Glomerular endothelial cell (primary cell): Measurements from ENCODE around the gene GFM2. TPM values are rescaled to one million over a fixed set of nuclear protein-coding genes. Genes with fewer than 3 reads are reported as not detected.
A peak's percentile ranks its signal among the peaks of the same experiment; 100 is the strongest.
"Not testable (repeated sequence)": the region's sequence is repeated elsewhere in the genome, so short reads cannot be mapped to it uniquely, and the experiment has no call there.

Experiments
- DNase-seq: peaks from one replicate; pipeline ENCODE4 v3.0.0-alpha.2; 2011; ENCODE audit warnings: low read depth, low spot score; ENCODE audit errors: extremely low read depth
- total RNA-seq: library from RNA; depleted of rRNA; stranded (reverse); fragments of >200 nt; gene quantifications from 2 replicates; pipeline ENCODE4 v1.2.3, GENCODE V29; 2015

GFM2 gene, protein sequence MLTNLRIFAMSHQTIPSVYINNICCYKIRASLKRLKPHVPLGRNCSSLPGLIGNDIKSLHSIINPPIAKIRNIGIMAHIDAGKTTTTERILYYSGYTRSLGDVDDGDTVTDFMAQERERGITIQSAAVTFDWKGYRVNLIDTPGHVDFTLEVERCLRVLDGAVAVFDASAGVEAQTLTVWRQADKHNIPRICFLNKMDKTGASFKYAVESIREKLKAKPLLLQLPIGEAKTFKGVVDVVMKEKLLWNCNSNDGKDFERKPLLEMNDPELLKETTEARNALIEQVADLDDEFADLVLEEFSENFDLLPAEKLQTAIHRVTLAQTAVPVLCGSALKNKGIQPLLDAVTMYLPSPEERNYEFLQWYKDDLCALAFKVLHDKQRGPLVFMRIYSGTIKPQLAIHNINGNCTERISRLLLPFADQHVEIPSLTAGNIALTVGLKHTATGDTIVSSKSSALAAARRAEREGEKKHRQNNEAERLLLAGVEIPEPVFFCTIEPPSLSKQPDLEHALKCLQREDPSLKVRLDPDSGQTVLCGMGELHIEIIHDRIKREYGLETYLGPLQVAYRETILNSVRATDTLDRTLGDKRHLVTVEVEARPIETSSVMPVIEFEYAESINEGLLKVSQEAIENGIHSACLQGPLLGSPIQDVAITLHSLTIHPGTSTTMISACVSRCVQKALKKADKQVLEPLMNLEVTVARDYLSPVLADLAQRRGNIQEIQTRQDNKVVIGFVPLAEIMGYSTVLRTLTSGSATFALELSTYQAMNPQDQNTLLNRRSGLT
- total RNA-seq, result 26.1 and 28.6 TPM in 2 replicates

DNA sequence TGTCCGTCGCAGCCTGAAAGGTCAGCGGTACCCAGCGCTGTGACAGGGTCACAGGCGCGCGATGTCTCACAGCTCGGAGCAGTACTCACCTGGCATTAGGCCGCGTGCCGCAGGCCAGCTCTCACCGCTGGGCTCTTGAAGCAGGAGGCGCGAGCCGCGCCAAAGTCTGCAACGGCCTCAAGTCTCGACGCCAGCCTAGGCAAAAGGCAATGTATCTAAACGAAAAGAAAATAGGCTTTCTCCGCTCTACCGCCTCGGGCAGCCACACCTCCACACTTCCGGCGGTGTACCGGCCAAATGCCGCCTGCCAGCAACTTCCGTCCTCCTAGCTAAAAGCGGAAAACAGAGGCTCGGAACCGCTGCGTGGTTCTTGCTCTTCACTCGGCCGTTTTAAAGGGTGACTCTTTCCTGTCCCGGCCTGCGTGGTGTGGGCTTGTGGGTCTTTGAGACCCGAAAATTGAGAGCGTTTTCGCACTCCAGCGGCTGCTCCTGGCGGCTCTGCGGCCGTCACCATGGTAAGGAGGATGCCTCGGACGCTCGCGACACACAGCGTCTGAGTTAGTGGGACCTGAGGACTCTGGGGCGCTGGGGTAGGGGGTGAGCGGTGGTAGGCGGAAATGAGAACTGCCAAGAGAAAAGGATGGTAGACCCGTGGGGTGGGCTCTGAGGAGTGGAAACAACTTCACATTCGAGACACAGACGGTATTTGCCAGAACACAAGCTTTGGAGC, at the start of gene GFM2, which contains the start of gene NSA2:
GFM2 (minus strand) TSS at position 269 of the 730 bp plus-strand sequence. CDS start 3,375 bp downstream, outside the sequence.
NSA2 (plus strand) TSS at position 401 of the 730 bp plus-strand sequence; CDS start at position 513, 112 bp downstream.
- peak; percentile 73 for DNase-seq

DNA sequence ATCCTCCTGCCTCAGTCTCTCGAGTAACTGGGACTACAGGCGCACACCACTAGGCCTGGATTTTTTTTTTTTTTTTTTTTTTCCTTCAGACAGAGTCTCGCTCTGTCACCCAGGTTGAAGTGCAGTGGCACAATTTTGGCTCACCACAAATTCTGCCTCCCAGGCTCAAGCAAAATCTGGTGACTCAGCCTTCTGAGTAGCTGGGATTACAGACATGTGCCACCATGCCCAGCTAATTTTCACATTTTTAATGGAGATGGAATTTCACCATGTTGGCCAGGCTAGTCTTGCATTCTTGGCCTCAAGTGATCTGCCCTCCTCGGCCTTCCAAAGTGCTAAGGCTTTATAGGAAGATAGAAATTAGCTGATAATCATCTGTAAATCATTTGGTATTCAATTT, 44.0 kb upstream of the GFM2 start:
- DNase-seq, result no peak

DNA sequence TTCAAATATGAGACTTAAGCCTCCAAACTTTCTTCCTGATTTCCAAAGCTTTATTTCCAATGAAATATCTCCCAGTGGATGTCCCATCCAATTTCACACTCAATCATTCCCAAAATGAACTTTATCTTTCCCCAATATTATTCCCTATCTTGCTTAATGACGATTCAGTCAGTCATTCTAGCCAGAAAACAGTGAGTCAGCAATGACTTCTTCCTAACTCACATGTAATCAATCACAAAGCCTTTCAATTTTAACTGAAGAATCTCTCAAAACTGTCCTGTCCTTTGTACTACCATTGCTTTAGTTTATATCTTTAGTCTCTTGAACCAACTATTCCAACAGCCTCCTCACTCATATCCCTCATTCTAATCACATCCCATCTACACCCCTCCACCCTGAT, 35.0 kb upstream of the GFM2 start:
- DNase-seq, result no peak

DNA sequence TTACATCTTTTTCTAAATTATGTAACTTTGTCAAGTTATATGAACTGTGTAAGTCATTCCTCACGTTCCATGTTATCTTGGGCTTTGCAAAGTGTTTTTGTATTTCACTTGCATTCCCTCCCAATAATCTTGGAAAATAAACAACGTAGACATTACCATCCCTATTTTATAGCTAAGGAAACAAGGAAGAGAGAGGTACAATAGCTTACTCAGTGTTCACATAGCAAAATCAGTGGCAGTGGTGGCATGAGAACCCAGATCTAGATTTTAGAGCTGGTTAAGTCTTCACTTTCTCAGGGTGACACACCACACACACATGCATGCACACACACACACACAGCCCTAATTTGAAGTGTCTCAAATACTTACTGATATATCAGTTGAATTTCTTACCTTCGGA, 34.3 kb upstream of the GFM2 start:
- no peak for DNase-seq

DNA sequence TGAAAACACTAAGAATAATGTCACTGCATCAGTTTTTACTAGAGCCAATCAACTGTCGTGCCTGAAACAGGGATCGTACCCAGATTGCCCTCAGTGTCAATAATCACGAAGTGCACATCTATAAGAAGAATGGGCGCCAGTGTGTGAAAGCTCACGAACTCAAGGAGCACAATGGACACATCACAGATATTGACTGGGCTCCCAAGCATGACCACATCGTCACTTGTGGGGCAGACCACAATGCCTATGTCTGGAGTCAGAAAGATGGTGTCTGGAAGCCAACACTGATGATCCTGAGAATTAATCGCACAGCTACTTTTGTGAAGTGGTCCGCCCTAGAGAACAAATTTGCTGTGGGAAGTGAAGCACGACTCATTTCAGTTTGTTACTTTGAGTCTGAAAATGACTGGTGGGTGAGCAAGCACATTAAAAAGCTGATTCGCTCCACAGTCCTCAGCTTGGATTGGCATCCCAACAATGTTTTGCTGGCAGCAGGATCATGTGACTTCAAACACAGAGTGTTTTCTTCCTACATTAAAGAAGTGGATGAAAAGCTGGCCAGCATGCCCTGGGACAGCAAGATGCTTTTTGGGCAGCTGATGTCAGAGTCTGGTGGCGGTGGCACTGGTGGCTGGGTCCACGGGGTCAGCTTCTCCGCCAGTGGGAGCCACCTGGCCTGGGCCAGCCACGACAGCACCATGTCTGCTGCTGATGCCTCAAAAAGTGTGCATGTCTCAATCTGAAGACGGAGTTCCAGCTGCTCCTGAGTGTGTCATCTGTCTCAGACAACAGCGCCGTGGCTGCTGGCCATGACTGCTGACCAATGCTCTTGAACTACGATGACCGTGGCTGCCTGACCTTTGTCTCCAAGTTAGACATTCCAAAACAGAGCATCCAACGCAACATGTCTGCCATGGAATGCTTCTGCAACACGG, 32.3 kb upstream of the GFM2 start:
- DNase-seq, result no peak

DNA sequence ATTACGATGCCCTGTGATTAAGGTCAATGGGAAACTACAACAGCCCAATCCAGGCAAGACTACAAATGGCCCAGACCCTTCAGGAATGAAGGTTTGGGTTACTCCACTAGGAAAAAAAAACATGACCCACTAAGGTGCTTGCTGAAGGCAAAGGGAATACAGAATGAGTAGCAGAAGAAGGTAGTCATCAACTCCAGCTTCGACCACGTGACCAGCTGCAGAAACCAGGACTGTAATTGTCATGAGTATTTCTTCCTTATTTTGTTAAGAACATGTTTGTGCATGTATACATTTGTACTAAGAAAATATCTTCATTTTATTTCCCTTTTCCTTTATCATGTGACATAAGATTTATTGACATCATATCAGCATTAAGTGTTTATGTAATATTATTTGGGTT, 24.8 kb upstream of the GFM2 start:
- DNase-seq, result not testable (repeated sequence)

DNA sequence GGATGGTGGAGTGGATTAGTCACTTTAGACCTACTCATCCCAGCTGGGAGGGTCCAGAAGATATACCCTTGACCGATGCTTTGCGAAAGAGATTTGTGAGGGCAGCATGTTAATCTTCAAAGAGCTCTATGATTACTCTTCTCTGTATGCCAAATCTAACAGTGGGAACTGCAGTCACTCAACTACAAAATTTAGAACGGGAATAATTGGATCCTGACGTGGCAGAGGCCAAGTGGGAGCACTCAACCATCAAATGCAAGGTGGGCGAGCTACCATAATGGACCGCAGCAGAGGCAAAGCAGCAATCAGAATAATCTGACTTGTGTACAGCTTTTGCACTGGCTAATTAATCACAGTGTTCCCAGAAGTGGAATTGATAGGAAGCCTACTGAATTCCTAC, 20.5 kb upstream of the GFM2 start:
- DNase-seq, result no peak

DNA sequence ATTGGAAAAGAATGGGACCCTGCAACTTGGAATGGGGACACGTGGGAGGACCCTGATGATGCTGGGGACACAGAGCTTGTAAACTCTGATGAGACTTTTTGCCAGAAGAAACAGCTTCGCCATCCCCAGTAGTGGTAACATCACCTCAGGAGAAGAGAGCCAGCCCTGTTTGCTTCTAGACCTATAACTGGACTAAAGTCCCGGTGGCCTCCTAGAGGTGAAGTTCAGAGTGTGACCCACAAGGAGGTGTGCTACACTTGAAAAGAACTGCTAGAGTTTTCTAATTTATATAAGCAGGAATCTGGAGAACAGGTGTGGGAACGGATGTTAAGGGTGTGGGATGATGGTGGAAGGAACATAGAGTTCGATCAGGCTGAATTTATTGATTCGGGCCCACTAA, 19.9 kb upstream of the GFM2 start:
- no peak for DNase-seq

DNA sequence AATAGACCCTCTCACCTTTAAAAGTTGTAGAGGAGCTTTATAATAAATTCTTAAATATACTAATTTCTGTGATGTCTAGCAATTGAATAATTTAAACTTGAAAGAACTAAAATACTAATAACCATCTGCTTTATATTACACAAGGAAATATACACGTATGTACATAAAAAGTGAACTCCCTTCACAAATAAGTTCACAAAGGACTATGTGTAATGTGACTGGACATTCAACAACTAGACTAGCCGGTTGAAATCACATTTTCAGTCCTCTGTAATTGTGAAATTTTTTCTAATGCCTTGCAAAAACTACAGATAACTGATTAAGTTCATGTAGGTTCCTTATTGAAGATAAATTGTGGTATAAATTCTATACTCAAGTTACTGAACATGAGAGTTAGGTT, 11.7 kb upstream of the GFM2 start:
- DNase-seq, result no peak

DNA sequence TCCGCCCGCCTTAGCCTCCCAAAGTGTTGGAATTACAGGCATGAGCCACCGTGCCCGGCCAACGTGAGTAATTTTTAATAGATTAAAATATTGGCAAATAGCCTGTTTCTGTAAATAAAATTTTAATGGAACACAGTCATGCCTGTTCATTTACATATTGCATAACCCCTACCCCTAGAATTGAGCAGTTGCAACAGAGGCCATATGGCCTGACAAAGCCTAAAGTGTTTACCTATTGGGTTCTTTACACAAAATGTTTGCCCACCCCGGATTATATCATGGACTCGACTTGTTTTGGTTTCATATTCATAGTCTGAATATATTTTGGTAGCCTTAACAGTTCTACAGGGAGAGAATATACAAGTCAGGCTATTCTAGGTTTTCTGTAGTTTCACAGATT, 5.4 kb upstream of the GFM2 start:
- no peak for DNase-seq

DNA sequence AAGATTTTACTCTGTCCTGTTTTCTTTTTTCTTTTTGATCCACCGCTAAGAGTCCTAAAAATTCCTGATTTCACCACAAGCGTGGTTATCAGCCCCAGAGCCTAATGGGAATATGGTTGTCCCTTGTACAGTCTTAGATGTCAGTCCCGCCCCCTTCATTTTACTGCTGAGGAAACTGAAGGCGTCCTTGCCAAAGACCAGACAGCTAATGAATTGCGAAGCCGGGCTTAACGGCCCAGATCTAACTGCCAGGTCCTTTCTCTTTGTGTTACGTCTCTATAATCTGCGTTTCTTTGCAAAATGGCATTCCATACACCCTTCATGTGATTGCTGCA, 629 bp upstream of the GFM2 start:
- DNase-seq, result peak; percentile 22

DNA sequence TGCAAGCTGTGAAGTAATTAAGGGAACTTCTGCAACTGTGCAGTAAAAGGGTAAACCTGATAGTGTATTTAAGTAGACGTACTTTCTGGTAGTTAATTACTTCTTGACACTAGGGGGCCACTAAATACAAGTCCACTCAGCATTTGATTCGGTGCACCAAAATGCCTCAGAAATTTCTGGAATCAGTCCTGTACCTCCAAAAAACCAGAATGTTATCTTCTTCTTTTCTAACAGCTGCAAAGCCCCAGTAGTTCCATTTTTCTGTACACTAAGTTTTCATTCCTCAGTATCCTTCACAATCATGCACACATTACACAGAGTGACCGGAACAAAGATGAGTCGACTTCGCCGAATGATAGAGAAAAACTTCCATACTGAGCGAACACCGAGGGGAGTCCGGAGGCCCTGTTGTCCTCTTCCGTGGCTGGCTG, 484 bp downstream of the GFM2 start:
- DNase-seq, result peak; percentile 37

DNA sequence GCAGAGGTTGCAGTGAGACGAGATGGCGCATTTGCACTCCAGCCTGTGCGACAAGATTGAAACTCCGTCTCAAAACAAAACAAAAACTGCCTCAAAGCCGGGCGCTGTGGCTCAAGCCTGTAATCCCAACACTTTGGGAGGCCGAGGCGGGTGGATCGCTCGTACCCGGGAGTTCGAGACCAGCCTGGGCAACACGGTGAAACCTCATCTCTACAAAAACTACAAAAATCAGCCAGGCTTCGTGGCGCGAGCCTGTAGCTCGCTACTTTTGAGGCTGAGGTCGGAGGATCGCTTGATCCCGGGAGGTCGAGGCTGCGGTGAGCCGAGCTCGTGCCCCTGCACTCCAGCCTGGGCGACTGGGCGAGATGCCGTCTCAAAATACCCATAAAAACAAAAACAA, 988 bp downstream of the GFM2 start:
- DNase-seq, result no peak

DNA sequence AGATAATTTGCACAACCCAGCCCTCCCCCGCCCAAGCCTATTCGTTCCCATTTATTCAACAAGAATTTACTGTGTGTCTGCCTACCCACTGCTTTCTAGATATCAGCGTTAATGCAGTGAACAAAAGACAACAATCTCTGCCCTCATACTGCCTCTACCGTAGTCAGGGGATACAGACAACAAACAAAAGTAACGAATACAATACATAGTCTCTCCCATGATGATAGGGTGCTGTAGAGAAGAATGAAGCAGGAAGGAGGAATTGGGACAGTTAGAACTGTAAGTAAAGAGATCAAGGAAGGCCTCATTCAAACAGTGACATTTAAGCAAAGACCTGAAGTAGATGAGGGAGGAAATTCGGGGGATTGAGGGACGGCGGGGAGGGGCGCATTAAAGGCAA, 1.7 kb downstream of the GFM2 start:
- peak; percentile 9 for DNase-seq

DNA sequence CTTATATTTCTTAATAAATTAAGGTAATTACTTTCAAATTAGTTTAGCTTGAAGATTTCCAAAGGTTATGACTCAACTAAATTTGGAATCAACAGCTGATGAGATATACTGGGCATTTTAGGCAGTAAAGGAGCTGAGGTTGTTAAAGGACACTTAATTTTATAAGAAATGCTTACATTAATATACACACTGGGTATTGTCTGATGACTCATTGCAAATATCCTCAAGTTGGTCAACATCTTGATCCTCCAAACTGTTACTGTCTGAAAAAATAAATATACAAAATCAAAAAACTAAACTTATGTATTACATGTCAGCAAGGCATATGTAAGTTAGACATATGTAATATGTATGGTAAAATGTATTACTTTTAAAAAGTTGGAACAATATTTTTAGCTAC, 3.4 kb downstream of the GFM2 start:
- no peak for DNase-seq

DNA sequence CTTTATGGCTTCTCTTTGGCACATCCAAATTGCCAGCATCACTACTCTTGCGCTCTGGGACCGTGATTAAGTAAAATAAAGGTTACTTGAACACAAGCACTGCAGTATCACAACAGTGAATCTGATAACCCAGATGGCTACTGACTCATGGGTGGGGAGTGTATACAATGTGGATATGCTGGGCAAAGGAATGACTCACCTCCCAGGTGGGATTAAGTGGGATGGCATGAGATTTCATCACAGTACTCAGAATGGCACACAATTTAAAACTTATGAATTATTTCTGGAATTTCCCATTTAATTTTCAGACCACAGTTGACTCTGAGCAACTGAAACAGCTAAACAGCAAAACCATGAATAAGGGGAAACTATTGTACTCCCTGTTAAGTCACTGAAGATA, 4.3 kb downstream of the GFM2 start:
- peak; percentile 9 for DNase-seq

DNA sequence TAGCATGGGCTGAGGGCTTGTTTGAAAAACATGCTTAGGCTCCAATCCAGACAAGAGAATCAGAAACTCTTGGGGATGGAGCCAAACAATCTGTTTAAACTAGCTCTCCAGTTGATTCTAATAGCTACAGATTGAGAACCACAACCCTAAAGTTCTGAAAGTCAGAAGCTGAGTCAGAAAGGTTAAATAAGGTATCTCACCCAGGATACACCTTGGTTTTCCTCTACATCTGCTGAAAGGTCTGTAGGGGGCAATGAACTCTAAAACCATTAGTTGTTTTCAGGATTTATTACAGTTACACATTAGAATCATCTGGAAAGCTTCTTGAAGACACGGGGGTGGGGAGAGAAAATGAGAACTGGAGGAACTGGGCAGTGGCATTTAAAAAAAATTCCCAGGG, 5.7 kb downstream of the GFM2 start:
- DNase-seq, result no peak

DNA sequence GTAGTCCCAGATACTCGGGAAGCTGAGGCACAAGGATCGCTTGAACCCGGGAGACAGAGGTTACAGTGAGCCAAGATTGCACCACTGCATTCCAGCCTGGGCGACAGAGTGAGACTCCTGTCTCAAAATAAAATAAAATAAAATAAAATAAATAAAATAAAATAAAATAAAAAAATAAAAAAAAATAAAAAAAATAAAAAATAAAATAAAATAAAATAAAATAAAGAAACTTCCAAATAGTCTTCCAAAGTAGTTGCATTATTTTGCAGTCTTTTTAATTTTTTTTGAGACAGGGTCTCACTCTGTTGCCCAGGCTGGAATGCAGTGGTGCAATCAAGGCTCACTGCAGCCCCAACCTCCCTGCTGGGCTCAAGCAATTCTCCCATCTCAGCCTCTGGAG, 18.2 kb downstream of the GFM2 start:
- DNase-seq, result not testable (repeated sequence)

DNA sequence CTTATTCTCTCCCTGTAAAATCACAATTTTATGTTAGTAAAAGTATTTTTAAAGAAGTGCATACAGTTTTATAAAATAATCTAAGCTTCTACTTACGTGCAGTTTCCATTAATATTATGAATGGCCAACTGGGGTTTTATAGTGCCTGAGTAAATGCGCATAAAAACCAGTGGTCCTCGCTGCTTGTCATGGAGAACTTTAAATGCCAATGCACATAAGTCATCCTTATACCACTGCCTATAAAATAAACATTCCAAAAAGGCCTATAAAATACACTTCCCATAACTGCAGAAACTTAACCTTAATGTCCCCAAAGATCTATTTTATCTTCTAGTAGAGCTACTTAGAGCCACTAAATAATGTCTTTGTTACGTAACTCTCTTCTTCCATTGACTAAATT, 28.5 kb downstream of the GFM2 start:
- no peak for DNase-seq

DNA sequence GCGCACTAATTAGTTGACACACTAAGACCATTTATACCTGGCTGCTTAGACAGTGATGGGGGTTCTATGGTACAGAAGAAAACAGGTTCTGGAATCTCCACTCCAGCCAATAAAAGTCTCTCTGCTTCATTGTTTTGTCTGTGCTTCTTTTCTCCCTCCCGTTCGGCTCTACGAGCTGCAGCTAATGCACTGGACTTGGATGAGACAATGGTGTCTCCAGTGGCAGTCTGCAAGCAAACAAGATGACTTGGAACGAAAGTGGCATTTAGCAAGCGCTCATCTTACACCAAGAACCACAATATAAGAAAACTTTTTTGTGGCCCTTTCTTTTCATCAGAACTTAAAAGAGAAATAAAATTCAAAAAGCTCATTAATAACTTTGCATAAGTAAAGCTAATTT, 30.2 kb downstream of the GFM2 start:
- no peak for DNase-seq
